A549 (cell line): ENCODE measurements around the gene NEK9. TPM values are rescaled to one million over a fixed set of nuclear protein-coding genes. Genes with fewer than 3 reads are reported as not detected.
A peak's percentile ranks its signal among the peaks of the same experiment; 100 is the strongest.

Experiments used
- ATAC-seq, 2 experiments: fragments of 200-7000 bp in 1 of 2; fragments of >200 bp in 1 of 2; cut with Nextera tagmentation in 1 of 2; cut with Tn5 transposase in 1 of 2; 3 replicates each; pipeline versions ENCODE4 v1.8.0 to v1.9.1; 2018 to 2020; ENCODE audit warnings: mild to moderate bottlenecking in 1 of 2, moderate library complexity in 1 of 2
- CTCF ChIA-PET: fragments of 300-600 bp; sonication (Branson Sonifier 250); formaldehyde crosslinking; extraction: SDS; loops from one replicate; lab custom pipeline; 2021; ENCODE audit warnings: antibody characterized with exemption, inconsistent platforms; lab: Yijun Ruan, JAX
- POLR2A ChIA-PET: fragments of 350-600 bp; formaldehyde crosslinking; extraction: SDS; loops from one replicate; lab custom pipeline; 2021; ENCODE audit warnings: antibody characterized with exemption, inconsistent platforms; lab: Yijun Ruan, JAX
- DNase-seq, 2 experiments: peaks; one replicate each; pipeline versions ENCODE4 v3.0.0 to v3.0.0-alpha.2; 2011 to 2016; ENCODE audit warnings: low read depth in 1 of 2, low spot score in 1 of 2
- FAIRE-seq: peaks from 2 replicates; lab custom pipeline; 2011; peaks lifted over from hg19 to GRCh38; lab: Jason Lieb, UNC
- H3K27ac ChIP-seq, 2 experiments: fragments of >200 bp; sonication (Bioruptor Twin); formaldehyde crosslinking; 3 replicates each; pipeline ENCODE4 v1.5.1; 2016 to 2017
- H3K4me1 ChIP-seq: fragments of >200 bp; sonication (Bioruptor Twin); formaldehyde crosslinking; 3 replicates; pipeline ENCODE4 v1.6.1; 2016
- H3K4me2 ChIP-seq: fragments of >200 bp; sonication (Bioruptor Twin); formaldehyde crosslinking; 3 replicates; pipeline ENCODE4 v1.6.1; 2016
- H3K4me3 ChIP-seq: fragments of >200 bp; sonication (Bioruptor Twin); formaldehyde crosslinking; 3 replicates; pipeline ENCODE4 v1.5.1; 2016
- H3K9me3 ChIP-seq: fragments of >200 bp; sonication (Bioruptor Twin); formaldehyde crosslinking; 3 replicates; pipeline ENCODE4 v1.6.1; 2016
- CHD4 ChIP-seq: fragments of 200-600 bp; sonication (generic); IDR thresholded peaks from 2 replicates; pipeline ENCODE4 v1.6.1; 2016; ENCODE audit warnings: antibody characterized with exemption, mild to moderate bottlenecking, borderline replicate concordance
- FOSB ChIP-seq: fragments of 250-450 bp; sonication (Bioruptor Pico); IDR thresholded peaks from 2 replicates; pipeline ENCODE4 v1.5.0; 2020; ENCODE audit warnings: mild to moderate bottlenecking, moderate library complexity
- HDAC2 ChIP-seq: fragments of 200-600 bp; sonication (generic); IDR thresholded peaks from 2 replicates; pipeline ENCODE4 v1.6.1; 2016
- HOXB5 ChIP-seq: fragments of 250-450 bp; sonication (Bioruptor Pico); IDR thresholded peaks from 2 replicates; pipeline ENCODE4 v1.5.0; 2020; ENCODE audit warnings: mild to moderate bottlenecking, moderate library complexity
- JUNB ChIP-seq: fragments of >200 bp; sonication (Bioruptor Twin); formaldehyde crosslinking; IDR thresholded peaks from 2 replicates; pipeline ENCODE4 v1.6.1; 2016
- KDM5A ChIP-seq: fragments of 200-600 bp; sonication (generic); IDR thresholded peaks from 2 replicates; pipeline ENCODE4 v1.6.1; 2016; ENCODE audit warnings: antibody characterized with exemption, mild to moderate bottlenecking
- MAFK ChIP-seq: fragments of 450-650 bp; IDR thresholded peaks from 2 replicates; pipeline ENCODE4 v1.6.1; 2014; ENCODE audit not compliant: partially characterized antibody
- MYC ChIP-seq: IDR thresholded peaks from 2 replicates; pipeline ENCODE4 v1.6.1; 2012; ENCODE audit warnings: mild to moderate bottlenecking, inconsistent platforms, low read length, improper control_type of control experiment, borderline replicate concordance
- PHF8 ChIP-seq: fragments of 200-600 bp; sonication (generic); IDR thresholded peaks from 2 replicates; pipeline ENCODE4 v1.6.1; 2016; ENCODE audit warnings: low read depth, mild to moderate bottlenecking, antibody characterized with exemption, moderate library complexity, borderline replicate concordance
- POLR2A ChIP-seq: IDR thresholded peaks from 2 replicates; pipeline ENCODE4 v1.6.1; 2012; ENCODE audit warnings: mild to moderate bottlenecking, low read length
- RAD21 ChIP-seq, 2 experiments: fragments of >200 bp in 1 of 2; sonication (Bioruptor Twin) in 1 of 2; formaldehyde crosslinking in 1 of 2; IDR thresholded peaks in 1 of 2; conservative IDR thresholded peaks in 1 of 2; 2 replicates in 1 of 2; 3 replicates in 1 of 2; pipeline ENCODE4 v1.6.1; 2012 to 2018; ENCODE audit warnings: inconsistent platforms in 1 of 2
- RARB ChIP-seq: fragments of 250-450 bp; sonication (Bioruptor Pico); IDR thresholded peaks from 2 replicates; pipeline ENCODE4 v1.8.0; 2021; ENCODE audit warnings: mild to moderate bottlenecking, moderate library complexity
- RNF2 ChIP-seq: fragments of 200-600 bp; sonication (generic); IDR thresholded peaks from 2 replicates; pipeline ENCODE4 v1.6.1; 2016; ENCODE audit warnings: low read depth, mild to moderate bottlenecking, antibody characterized with exemption, moderate library complexity, borderline replicate concordance
- TFCP2L1 ChIP-seq: fragments of 250-450 bp; sonication (Bioruptor Pico); IDR thresholded peaks from 2 replicates; pipeline ENCODE4 v1.5.0; 2021; ENCODE audit warnings: mild to moderate bottlenecking
- WGBS: methylation state at CpG from one replicate; pipeline ENCODE4 v1.1.6; 2017; ENCODE audit errors: missing lambda C conversion rate; 5-methylcytosine and 5-hydroxymethylcytosine counted together
- polyA plus RNA-seq, 4 experiments: library from polyadenylated mRNA; depleted of rRNA in 3 of 4; stranded (reverse); fragments of >200 nt; fragmentation: RNase III in 1 of 4; extraction: RNeasy Plus Mini Kit Qiagen cat#74134 plus additional on column Dnase treatment in 1 of 4; gene quantifications; 2 replicates in 3 of 4; 3 replicates in 1 of 4; pipeline ENCODE4 v1.2.3, GENCODE V29; 2011 to 2017
- TF ChIP-seq, protein P1 (sequence below): fragments of 250-450 bp; sonication (Bioruptor Pico); IDR thresholded peaks from 2 replicates; pipeline ENCODE4 v1.5.0; 2020; ENCODE audit warnings: low read depth, mild to moderate bottlenecking, moderate library complexity
- TF ChIP-seq, protein P2 (sequence below): fragments of >200 bp; sonication (Bioruptor Twin); formaldehyde crosslinking; IDR thresholded peaks from 3 replicates; pipeline ENCODE4 v1.5.1; 2016
- TF ChIP-seq, protein P3 (sequence below): IDR thresholded peaks from 2 replicates; pipeline ENCODE4 v1.6.1; 2012
- TF ChIP-seq, protein P4 (sequence below): fragments of >200 bp; sonication (Bioruptor Twin); formaldehyde crosslinking; IDR thresholded peaks from 3 replicates; pipeline ENCODE4 v1.6.1; 2016
- TF ChIP-seq, protein P5 (sequence below): fragments of 450-650 bp; IDR thresholded peaks from 2 replicates; pipeline ENCODE4 v1.6.1; 2014; ENCODE audit warnings: antibody characterized with exemption
- TF ChIP-seq, protein P6 (sequence below): fragments of >200 bp; sonication (Bioruptor Twin); formaldehyde crosslinking; IDR thresholded peaks from 2 replicates; pipeline ENCODE4 v1.6.1; 2016

NEK9 gene
- polyA plus RNA-seq, 2 of the 4 experiments (the other 2 are of a cell fraction), result 49.4 to 75.9 TPM

DNA sequence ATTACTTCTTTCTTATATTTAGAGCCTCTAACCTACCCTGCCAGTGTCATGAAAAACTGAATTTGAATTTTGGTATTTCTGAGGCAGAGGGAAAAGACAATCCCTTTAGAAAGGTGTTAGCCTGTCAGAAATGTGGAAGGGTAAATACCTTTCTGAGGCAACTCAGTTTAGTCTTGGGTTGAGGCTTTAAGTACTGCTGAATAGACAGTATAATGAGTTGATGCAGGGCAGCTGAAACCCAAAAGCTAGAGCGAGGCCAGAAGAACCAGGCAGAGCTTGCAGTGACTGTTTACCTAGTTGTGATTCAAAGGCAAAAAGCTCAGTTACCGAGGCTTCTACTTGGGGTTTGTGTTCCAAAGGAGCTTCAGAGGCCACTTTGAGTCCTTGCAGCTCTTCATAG is 38.7 kb downstream of the NEK9 start:
- Histone ChIP-seq H3K9me3 (no peaks in the 10 kb centered on the region), H3K4me2 (no peak overlapping the region), H3K4me3 (no peak overlapping the region), H3K27ac (no peak overlapping the region)
- ChIA-PET CTCF (interaction anchor here (0.5 to 13.1 kb wide), 73 partner anchors 9 to 482 kb away, joined by 3 to 148 read pairs (median 6); partner anchors contain the start of genes ACYP1, EIF2B2, MLH3 and PGF), POLR2A (interaction anchor here (1.3 to 1.4 kb wide), 2 partner anchors 19 to 207 kb away, joined by 3 to 6 read pairs; partner anchors contain the start of gene ZC2HC1C)
- TF ChIP-seq MAFK (peak; percentile 63), HDAC2 (no peak), HOXB5 (CRISPR knock-in tag) (no peak)
- TF ChIP-seq, all 56 proteins: peak for 1
- ATAC-seq (peak in 1 of 2 experiments; percentile 40; a peak in 3 of 6 replicates), FAIRE-seq (no peak), DNase-seq (no peak)
- H3K4me1 ChIP-seq, result no peaks in the 10 kb centered on the region
- WGBS, result 54% methylated on average over 2 of the region's 2 CpGs

DNA sequence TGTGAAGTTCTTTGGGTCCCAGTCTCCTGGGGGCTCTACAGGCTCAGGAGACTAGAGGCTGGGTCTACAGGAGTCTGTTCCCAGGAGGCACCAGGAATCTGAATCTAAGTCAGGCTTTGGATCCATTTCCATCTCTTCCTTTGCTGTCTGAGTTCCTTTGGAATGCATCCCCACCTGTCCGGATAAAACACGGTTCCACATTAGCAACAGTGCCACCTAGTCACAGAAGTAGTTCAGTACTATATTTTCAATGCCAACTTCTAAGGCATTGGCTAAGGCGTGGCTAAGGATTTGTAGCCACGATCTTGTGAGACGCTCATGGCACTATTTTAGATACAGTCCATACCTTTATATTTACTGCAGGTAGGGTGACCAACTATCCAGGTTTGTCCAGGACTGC is 42.3 kb downstream of the NEK9 start:
- Histone ChIP-seq H3K4me1 (no peaks in the 10 kb centered on the region), H3K4me3 (no peak overlapping the region), H3K27ac (no peak overlapping the region), H3K9me3 (no peaks in the 10 kb centered on the region), H3K4me2 (no peak overlapping the region)
- TF ChIP-seq KDM5A (no peak), JUNB (no peak), PHF8 (no peak), RAD21 (conservative IDR thresholded peaks at IDR 0.05 in 1 of 2, IDR thresholded peaks at IDR 0.05 in 1 of 2) (peak in 1 of 2 experiments; percentile 38; a peak in 2 of 5 replicates)
- TF ChIP-seq, protein P1, sequence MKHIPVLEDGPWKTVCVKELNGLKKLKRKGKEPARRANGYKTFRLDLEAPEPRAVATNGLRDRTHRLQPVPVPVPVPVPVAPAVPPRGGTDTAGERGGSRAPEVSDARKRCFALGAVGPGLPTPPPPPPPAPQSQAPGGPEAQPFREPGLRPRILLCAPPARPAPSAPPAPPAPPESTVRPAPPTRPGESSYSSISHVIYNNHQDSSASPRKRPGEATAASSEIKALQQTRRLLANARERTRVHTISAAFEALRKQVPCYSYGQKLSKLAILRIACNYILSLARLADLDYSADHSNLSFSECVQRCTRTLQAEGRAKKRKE (CRISPR knock-in tag), result no peak
- TF ChIP-seq, protein P2, sequence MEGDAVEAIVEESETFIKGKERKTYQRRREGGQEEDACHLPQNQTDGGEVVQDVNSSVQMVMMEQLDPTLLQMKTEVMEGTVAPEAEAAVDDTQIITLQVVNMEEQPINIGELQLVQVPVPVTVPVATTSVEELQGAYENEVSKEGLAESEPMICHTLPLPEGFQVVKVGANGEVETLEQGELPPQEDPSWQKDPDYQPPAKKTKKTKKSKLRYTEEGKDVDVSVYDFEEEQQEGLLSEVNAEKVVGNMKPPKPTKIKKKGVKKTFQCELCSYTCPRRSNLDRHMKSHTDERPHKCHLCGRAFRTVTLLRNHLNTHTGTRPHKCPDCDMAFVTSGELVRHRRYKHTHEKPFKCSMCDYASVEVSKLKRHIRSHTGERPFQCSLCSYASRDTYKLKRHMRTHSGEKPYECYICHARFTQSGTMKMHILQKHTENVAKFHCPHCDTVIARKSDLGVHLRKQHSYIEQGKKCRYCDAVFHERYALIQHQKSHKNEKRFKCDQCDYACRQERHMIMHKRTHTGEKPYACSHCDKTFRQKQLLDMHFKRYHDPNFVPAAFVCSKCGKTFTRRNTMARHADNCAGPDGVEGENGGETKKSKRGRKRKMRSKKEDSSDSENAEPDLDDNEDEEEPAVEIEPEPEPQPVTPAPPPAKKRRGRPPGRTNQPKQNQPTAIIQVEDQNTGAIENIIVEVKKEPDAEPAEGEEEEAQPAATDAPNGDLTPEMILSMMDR, result peak; percentile 33; the same call in 2 of the 3 replicates
- no peak for DNase-seq
- CTCF ChIA-PET, result interaction anchor here (0.6 to 13.1 kb wide), 7 partner anchors 10 to 469 kb away, joined by 3 to 148 read pairs (median 5); partner anchors contain the start of genes ACYP1 and ZC2HC1C
- WGBS, result 67% methylated on average over 5 of the region's 5 CpGs
- ATAC-seq, result peak; percentile 59 to 66; a peak in 3 of 6 replicates
- POLR2A ChIA-PET, result no interaction called here
- FAIRE-seq, result no peak

DNA sequence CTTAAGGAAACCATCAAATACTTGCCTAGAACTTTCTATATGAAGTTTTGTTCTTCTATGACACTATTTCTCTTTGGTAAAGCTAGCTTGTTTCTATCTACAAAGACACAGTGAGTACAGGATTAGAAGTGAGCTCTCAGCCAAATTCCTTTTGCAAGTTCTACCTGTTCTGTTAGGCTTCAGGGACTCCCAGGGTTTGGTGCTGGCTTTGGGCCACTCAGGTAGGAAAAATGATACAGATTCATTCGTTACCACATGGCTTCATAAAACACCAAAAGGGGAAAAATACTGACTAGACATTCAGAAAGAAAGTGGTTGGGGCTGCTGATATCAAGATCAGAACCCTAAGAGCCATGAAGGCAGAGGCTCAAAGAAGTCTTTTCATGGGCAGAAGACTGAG is 43.6 kb downstream of the NEK9 start:
- no peak for ATAC-seq
- H3K4me1 ChIP-seq, result no peaks in the 10 kb centered on the region
- no peak overlapping the region for H3K4me2 ChIP-seq
- DNase-seq, result no peak
- no peak overlapping the region for H3K27ac ChIP-seq
- ChIA-PET POLR2A (interaction anchor here (1.3 kb wide), 1 partner anchor 19 kb away, joined by 3 read pairs; the partner anchor contains the start of gene ACYP1), CTCF (interaction anchor here (0.8 to 13.1 kb wide), 9 partner anchors 10 to 224 kb away, joined by 3 to 148 read pairs (median 4); partner anchors contain the start of genes ACYP1 and ZC2HC1C)
- FAIRE-seq, result no peak
- no peaks in the 10 kb centered on the region for H3K9me3 ChIP-seq
- no peak overlapping the region for H3K4me3 ChIP-seq
- 83% methylated on average over 1 of the region's 1 CpG for WGBS
- TF ChIP-seq, protein P3, sequence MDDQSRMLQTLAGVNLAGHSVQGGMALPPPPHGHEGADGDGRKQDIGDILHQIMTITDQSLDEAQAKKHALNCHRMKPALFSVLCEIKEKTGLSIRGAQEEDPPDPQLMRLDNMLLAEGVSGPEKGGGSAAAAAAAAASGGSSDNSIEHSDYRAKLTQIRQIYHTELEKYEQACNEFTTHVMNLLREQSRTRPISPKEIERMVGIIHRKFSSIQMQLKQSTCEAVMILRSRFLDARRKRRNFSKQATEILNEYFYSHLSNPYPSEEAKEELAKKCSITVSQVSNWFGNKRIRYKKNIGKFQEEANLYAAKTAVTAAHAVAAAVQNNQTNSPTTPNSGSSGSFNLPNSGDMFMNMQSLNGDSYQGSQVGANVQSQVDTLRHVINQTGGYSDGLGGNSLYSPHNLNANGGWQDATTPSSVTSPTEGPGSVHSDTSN, result no peak
- TF ChIP-seq, protein P1 (CRISPR knock-in tag), result no peak
- no peak for TF ChIP-seq HDAC2
- no peak for TF ChIP-seq FOSB
- TF ChIP-seq CHD4, result no peak
- TF ChIP-seq POLR2A, result no peak
- TF ChIP-seq, protein P4, sequence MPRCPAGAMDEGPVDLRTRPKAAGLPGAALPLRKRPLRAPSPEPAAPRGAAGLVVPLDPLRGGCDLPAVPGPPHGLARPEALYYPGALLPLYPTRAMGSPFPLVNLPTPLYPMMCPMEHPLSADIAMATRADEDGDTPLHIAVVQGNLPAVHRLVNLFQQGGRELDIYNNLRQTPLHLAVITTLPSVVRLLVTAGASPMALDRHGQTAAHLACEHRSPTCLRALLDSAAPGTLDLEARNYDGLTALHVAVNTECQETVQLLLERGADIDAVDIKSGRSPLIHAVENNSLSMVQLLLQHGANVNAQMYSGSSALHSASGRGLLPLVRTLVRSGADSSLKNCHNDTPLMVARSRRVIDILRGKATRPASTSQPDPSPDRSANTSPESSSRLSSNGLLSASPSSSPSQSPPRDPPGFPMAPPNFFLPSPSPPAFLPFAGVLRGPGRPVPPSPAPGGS, result no peak
- no peak for TF ChIP-seq MYC
- no peak for TF ChIP-seq RNF2
- TF ChIP-seq, protein P5, sequence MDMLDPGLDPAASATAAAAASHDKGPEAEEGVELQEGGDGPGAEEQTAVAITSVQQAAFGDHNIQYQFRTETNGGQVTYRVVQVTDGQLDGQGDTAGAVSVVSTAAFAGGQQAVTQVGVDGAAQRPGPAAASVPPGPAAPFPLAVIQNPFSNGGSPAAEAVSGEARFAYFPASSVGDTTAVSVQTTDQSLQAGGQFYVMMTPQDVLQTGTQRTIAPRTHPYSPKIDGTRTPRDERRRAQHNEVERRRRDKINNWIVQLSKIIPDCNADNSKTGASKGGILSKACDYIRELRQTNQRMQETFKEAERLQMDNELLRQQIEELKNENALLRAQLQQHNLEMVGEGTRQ, result no peak
- no peak for TF ChIP-seq RARB (CRISPR knock-in tag)
- TF ChIP-seq TFCP2L1, result no peak
- TF ChIP-seq, protein P6, sequence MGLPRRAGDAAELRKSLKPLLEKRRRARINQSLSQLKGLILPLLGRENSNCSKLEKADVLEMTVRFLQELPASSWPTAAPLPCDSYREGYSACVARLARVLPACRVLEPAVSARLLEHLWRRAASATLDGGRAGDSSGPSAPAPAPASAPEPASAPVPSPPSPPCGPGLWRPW, result no peak
- TF ChIP-seq, protein P2, result no peak
